Right hindlimb (tissue), 1 donor: ENCODE data around the gene GALNT16.
"Not testable (repeated sequence)": the region's sequence is repeated elsewhere in the genome, so short reads cannot be mapped to it uniquely, and the experiment has no call there.

ENCODE experiments used
- DNase-seq: peaks from one replicate; pipeline ENCODE4 v3.0.0-alpha.2; 2018

Gene GALNT16

DNA sequence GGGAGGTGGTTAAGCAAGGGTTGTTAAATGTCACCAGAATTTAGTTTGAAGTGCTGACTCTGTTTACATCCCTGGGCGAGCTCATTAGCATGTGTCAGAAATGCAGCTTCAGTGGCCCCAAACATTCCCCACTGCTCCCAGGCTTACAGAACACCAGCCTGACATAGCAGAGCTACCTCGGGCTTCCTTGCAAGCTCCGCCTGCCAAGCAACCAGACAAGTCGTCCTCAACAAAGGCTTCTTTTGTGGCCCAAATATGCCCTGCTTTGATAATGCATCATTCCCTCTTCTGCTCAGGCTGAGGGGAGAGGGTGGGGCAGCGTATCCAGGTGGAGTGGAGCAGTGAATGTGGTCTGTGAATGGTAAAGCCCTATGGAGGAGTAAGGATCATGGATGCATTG, 110.1 kb downstream of the GALNT16 start:
- DNase-seq = no peak

- no peak for DNase-seq
These were observed 112.2 kb downstream of the GALNT16 start for GRCh38 chr14:69372146-69372545.

DNA sequence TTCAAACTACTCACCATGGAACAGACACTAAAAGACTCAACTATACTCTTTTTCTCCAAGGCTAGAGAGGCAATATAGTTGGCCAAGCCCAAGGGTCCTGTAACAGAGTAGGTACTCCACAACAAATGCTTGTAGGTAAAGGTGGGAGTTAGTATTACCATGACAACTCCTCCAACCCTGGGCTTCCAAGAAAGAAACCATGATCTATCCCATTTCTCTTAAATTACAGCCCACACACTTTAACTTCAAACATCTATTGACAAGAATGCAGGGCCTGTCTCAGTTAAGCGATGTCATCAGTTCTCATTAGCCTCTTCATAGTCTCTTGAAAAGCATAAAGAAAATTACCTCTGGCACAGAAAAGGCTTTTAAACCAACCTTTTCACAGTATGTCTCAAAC, 113.1 kb downstream of the GALNT16 start:
- DNase-seq = no peak

DNA sequence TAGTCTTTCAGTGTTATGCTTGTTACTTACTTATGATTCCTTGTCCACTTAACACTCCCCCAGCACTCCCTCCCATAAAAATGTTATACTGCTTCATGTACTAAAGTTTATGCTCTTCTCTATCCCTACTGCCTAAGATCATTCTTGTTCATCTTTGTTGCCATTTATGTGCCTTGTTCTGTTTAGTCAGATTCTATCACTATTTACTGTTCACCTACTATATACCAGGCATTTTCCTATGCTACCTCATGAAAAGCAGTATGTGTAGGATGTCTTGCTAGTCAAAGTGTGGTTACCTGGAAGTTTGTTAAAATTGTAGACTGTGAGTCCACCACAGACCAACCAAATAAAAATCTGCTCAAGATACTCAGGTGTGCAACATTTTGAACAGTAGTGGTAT, 114.3 kb downstream of the GALNT16 start:
- DNase-seq = no peak

GRCh38 chr14:69375182-69375581, 115.2 kb downstream of the GALNT16 start:
- no peak for DNase-seq

GRCh38 chr14:69375722-69376121, 115.8 kb downstream of the GALNT16 start:
- DNase-seq = no peak

DNA sequence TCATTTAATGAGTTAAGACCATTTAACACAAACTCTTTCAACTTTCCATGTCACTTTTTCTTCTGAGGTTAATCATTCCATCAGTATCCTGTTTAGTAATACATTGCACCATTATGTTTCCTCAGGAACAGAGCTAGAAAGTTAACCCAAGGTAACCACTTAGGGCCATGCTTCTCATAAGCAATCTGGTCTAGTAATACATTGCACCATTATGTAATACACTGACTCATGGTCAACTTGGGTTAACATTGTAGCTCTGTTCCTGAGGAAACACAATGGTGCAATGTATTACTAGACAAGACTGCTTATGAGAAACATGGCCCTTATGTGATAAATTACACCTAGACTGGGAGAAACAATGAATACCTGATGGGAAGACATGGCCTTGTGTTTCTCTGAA, 116.5 kb downstream of the GALNT16 start:
- DNase-seq = no peak

DNA sequence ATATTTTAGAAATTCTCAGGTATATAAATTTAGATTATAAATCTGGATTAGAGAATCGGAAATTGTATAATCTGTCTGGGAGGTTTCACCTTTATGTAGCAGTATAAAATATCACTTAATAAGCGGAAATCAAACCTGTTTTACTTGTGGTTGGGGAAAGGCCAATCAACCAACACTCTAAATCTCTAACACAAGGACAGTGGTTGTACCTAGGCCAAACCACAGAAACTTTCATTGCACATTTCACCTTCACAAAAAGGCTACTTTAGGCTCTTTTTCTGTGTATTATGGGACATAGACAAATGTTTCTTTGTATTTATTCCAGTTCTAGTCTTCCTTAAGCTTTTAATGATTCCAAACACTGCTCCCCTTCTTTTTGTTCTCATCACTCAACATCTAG, 118.3 kb downstream of the GALNT16 start:
- DNase-seq = no peak

DNA sequence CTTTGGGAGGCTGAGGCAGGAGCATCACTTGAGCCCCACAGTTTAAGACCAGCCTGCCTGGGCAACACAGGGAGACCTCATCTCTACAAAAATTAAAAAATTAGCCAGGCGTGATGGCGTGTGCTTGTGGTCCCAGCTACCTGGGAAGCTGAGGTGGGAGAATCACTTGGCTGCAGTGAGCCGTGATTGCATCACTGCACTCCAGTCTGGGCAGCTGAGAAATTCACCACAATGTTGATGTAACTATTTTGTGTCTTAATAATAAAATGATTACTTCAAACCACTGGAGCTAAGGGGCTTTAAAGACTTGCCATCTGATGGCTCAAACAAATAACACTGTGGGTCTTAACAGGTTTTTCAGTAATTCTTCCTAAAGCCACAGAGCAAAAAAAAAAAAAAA, 127.4 kb downstream of the GALNT16 start:
- DNase-seq = no peak

GRCh38 chr14:69391400-69391799, 131.4 kb downstream of the GALNT16 start:
- DNase-seq = not testable (repeated sequence)

DNA sequence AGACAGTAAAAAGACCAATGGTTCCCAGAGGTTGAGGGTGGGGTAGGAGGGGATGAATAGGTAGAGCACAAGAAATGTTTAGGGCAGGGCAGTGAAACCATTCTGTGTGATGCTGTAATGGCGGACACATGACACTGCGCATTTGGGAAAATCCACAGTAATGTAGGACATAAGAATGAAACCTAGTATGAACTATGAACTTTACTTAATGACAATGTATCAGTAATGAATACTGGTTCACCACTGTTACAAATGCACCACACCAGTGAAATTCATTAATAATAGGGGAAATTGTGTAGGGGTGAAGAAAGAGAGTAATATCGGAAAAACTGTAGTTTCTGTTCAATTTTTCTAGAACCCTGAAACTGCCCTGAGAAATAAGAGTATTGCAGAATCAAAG, 132.5 kb downstream of the GALNT16 start:
- DNase-seq = no peak

GRCh38 chr14:69395929-69396328, 136.0 kb downstream of the GALNT16 start:
- no peak for DNase-seq

DNA sequence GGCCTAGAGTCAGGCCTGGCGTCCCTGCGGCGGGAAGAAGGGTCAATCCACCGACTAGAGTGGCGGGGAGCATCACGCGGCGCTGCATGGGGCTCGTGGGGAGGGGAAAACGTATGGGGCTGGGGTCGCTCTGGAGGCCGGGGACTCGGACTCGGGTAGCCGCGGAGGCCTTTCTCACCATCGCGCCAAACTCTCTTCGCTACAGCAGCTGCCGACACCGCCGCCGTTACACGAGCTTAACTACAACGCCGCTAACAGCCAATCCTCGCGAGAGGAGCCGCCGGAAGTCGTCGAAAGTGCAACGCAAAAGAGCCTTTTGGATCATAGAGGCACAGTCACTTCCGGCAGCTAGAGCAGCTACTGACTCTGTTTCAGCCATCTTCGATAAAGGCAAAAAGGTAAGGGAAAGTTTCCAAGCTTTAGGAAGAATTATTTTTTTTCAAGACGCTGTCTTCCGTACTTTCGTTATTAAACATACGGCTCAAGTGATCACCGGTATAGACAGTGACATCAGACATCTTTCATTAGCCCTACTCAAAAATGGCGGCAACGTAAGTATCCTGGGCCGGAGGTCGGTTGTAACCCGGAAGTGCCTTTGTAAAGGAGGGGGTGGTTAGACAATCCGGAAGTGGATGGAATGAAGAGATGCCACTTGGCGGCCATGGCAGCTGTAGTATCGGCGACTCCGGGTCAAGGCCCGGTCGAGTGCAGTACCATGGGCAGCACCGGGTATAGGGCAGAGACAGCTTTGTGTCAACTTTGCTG, 138.3 kb downstream of the GALNT16 start, which contains the start of the genes ERH and SLC39A9:
Gene ERH, minus strand, starts transcription at position 247 of the 765 bp plus-strand sequence. Its CDS starts 66 bp downstream, at position 181.
Gene SLC39A9, plus strand, starts transcription at position 640 of the 765 bp plus-strand sequence. CDS start 678 bp downstream, outside the sequence.
- peak; percentile 97 for DNase-seq

- DNase-seq = no peak
These were observed 138.9 kb downstream of the GALNT16 start for GRCh38 chr14:69398818-69399210.

DNA sequence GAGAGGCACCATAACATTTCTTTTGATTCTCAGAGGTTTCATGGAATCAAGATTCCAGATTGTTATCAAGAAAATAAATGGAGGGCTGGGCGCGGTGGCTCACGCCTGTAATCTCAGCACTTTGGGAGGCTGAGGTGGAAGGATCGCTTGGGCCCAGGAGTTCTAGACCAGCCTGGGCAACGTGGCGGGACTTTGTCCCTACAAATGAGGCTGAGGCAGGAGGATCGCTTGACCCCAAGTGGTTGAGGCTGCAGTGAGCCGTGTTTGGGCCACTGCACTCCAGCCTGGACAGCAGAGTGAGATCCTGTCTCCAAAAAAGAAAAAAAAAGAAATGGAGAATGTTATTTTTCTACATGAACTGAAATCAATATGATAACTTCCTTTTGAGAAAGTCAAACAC, 139.8 kb downstream of the GALNT16 start:
- DNase-seq = no peak

- DNase-seq = no peak
These were observed 140.2 kb downstream of the GALNT16 start for GRCh38 chr14:69400154-69400553.

DNA sequence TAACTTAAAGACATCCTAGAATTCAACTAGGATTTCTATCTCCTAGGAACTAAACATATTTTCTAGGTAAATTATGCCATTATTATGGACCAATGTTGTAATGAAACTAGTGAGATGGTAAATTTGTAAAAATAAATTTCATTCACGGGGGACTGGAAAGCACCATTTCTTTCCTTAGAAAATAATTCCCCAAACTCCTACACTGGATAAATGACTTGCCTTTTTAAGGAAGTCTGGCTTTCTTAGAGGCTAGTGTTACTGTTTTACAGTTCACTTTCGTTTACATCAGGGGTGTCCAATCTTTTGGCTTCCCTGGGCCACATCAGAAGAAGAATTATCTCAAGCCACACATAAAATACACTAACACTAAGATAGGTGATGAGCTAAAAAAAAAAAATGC, 141.9 kb downstream of the GALNT16 start:
- DNase-seq = no peak

GRCh38 chr14:69404478-69404877, 144.5 kb downstream of the GALNT16 start:
- DNase-seq = no peak

- no peak for DNase-seq
These were observed 144.9 kb downstream of the GALNT16 start for GRCh38 chr14:69404883-69405282.

DNA sequence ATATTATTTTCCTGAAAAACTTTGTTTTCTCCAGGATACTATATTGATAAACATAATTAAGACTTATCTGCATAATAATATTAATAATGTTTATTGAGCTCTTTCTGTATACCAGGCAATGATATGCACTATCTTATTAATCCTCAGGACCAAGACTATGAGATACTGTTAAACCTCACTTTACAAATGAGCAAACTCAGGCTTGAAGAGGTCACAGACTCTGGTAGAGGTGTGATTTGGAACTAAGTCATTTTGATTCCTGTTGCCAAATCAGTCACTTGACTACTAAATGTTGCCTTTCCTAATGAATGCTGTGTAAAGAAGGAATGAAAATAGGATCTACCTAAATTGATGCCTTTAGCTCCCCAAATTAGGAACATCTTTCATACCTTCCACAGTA, 145.8 kb downstream of the GALNT16 start:
- DNase-seq = no peak
